GM21367 (cell line): ENCODE results near the gene ERC1.
"Not testable (repeated sequence)": the region's sequence is repeated elsewhere in the genome, so short reads cannot be mapped to it uniquely, and the experiment has no call there.

ENCODE experiments used
- ATAC-seq: cut with Tn5 transposase; IDR thresholded peaks from one replicate; pipeline ENCODE4 v1.9.1; 2021; ENCODE audit not compliant: unreplicated experiment

The ERC1 gene

DNA sequence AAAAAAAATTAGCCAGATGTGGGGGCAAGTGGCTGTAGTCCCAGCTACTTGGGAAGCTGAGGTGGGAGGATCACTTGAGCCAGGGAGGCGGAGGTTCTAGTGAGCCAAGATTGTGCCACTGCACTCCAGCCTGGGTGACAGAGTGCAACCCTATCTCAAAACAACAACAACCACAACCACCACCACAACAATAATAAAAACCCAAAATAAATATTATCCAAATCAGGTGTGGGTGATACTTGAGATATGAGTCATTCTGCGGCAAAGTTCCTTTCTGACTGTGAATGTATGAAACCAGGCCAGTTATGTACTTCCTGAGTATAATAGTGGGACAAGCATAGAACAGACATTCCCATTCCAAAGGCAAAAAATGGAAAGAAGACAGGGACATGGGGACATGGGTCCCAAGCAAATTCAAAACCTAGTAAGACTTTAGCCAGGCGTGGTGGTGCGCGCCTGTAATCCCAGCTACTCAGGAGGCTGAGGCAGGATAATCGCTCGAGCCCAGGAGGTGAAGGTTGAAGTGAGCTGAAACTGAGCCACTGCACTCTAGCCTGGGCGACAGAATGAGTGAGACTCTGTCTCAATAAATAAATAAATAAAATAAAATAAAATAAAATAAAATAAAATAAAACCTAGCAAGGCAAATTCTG, 9.7 kb upstream of the ERC1 start:
- no peak for ATAC-seq

DNA sequence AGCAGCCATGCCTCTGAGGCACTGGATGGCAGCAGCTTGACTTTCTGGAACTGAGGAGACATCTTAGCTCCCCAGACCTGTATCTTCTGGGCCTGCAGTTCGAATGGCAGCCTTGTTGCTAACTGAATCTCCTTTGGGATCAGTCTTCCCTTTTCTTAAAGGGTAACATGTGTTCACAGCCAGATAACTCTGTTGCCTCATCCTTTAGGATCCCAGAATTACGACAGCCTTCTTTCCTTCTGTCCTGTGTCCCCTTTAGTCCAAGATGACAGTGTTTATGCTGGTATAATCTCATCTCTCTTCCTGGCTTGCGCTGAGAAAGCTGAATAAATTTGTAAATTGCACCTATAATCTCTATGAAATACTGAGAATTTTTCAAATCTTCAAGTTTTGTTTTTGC, 9.1 kb upstream of the ERC1 start:
- ATAC-seq, result no peak

DNA sequence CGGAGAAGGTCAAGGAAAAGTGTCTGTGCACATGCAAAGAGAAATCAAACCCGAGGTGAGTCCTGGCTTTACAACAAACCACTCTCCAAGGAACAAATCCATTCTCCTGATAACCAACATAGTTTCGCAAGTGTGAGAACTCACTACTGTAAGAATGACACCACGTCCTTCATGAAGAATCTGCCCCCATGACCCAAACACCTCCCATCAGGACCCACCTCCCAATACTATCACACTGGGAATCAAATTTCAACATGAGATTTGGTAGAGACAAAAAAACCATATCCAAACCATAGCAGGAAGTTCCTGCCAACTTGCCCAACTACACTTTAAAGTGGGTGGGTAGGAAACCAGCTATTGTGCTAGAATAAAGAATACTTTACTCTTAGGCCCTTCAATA, 2.4 kb upstream of the ERC1 start:
- ATAC-seq, result no peak

DNA sequence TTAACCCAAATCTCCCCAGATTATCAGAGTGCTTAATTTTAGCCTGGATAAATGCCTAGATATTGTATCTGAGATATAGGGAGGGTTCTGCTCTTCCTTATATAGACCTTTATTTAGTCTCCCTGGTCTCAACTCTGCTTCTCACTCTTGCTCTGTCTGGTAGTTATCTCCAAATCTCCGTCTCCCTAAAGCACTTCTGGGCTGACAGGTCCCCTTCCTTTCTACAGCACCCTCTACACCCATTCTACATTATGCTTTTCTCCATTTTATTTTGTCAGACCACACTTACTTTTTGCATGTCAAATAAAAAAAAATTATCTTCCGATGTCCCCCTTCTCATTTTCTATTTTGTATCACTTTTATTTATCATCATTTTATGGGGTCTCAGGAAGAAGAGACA, 2.0 kb upstream of the ERC1 start:
- ATAC-seq, result no peak

DNA sequence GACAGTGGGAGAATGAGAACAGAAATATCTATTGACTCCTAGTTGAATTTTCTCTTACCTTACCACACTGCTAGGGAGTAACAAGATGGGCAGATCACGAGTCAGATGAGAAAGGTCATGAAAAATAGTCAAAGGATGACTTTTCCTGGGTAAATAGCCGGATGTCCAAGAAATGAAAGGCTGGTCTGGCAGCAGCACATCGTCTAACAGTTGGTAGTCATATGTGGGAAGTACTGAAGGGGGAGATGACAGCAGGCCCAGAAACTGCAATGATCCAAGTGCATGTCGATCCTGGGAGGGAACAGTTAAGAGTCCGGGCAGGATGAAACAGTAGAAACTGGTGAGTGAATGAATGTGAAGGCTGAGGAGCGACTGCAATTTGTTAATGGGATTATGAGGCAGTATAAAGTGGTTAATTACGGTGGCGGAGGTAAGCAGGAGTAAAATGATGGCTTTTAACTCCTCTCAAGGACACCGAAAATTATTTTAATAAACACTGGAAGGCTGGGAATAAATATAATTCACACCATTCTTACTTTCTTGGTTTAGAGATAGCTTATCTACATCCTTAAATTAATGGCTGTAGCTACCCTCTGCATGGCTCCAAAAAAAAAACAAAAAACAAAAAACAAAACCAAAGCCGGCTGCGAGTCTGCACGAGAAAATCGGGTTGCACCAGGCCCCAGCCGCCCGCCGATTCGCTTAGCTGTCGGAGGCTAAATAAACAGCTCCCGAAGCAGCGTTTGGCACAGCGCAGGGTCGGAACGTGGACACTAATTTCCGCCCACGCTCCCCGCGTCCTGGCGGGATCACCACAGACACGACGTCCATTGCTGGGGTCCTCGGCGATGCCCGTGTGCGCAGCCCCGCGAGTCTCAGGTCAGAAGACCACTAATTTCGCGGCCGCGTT, 1.0 kb upstream of the ERC1 start:
- no peak for ATAC-seq

DNA sequence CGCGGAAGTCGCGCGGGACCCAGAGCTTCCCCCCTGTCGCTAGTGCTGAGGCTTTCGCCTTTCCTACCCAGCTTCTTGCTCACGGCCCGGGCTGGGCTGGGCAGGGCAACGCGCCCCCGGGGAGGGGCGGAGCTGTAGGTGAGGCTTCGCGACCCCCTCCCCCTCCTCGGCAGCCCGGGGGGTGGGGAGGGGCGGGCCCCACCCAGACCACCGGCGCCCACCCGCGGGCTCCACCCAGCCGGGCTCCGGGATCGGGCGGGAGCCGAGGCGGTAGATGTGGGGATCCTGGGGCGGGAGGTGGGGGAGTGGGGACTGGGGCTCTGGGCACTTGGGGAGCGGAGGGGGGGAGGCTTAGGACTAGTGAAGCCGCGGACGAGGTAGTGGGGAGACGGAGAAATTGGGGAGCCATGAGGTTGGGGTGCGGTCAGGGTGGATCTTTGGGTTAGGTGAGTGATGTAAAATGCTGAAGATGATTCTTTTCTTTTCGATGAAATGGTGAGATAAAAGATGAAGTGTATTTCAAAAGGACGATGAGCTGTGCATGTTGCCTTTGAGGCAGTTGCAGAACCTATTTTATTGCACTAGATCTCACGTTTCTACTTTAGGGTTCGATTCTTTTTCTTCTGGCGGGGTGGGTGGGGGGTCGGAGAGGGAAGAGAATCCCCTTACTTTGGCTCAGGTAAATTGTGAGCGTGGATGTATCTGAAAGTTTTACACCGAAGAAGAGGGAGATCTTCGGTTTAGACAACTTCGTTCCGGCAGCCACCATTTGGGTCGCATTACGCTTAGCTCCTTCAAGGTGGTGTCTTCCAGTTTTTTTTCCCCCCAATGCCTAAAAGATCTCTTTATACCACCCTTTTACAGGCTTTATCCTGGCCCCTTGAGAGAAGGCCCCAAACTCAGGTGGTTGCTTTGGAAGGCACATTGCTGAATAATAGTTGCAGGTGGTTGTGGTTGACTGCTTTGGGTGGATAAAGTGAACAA, 619 bp downstream of the ERC1 start:
- no peak for ATAC-seq

DNA sequence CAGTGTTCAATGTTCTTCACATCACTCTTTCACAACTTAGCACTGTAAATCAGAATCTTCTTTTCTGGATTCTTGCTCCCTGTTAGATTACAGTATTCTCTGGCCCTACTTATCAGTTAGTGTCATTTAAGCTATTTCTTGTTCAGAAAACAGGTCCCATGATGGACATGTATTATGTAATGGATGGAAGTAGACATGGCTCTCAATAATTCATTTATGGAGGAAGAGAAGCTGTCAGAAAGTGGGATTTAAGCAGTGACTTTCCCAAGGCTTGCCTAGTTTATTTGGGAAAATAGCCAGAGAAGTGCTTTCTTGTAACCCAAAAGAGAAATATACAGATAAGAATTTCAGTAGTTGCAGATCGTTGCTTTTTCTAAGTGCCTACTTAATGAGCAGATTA, 1.6 kb downstream of the ERC1 start:
- ATAC-seq, result no peak

DNA sequence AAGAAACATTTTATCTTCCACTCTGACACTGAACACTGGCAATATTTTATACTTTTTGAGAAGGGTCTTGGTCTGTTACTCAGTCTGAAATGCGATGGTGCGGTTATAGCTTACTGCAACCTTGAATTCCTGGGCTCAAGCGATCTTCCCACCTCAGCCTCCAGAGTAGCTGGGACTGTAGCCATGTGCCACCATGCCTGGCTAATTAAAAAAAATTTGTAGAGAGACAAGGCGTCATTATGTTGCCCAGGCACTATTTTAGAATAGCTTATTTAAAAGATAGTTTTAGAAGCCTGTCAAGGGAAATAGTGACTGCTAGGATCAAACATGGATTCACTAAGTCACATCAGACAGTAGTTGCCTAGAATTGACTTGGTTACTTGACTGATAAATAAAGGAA, 5.9 kb downstream of the ERC1 start:
- ATAC-seq, result no peak

DNA sequence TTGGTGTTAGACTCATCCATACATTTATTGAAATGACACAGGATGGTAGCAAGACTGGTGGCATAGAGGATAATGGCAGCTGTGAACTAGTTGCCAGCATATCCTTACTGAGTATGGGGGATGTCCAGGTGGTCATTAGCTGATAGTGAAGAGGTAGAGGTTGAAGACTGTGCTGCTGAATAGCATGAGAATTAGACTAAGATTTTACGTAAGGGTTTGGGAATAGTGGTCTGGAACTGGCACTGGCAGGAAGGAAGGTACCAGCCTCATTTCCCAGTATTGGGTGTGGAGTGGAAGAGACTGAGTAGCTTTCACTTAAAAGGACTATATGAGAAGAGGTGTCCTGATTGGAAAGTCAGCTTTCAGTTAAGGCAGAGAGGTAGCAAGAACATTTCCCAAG, 6.5 kb downstream of the ERC1 start:
- peak; percentile 25 for ATAC-seq

DNA sequence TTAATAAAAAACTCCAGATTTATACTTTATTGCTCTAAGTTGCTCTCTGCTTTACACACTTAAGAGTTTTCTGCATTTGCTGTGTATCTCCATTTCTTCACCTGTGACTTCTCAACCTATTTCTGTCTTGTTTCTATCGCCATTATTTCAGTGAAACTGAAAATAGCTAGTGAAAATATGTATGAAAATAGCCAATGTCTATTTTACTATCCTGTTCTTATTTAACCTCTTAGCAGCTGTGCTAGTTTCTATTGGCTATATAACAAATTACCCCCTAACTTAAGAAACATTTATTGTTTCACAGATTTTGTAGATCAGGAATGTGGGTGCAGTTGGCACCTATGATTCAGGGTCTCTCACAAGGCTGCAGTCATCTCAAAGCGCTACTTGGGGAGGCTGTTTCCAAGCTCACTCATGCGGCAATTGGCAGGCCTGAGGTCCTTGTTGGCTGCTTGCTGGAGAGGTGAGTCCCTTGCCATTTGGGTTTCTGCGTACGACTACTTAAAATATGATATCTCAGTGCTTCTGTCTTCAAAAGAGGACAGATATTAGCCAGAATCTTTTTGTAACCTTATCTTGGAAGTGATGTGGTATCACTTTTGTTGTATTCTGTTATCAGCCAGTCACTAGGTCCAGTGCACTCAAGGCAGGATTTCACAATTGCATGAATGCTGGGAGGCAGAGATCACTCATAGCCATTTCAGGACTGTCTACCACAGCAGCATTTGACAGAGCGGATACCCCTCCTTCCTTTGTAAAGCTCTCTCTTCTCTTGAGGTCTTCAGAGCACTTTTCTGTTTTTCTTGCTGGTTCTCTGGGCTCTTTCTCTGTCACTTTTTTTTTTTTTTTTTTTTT, 7.2 kb downstream of the ERC1 start:
- peak; percentile 79 for ATAC-seq

DNA sequence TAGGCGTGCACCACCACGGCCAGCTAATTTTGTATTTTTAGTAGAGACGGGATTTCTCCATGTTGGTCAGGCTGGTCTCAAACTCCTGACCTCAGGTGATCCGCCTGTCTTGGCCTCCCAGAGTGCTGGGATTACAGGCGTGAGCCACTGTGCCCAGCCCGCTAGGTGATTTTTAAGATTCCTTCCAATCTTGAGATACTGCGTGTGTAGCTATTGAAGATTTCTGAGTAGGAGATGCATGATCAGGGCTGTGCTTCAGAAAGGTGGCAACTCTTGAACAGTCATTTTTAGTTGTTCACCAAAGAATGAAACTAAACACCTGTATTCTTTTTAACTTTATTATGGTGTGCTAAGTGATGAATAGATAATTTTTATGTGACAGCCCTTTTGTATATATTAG, 8.7 kb downstream of the ERC1 start:
- ATAC-seq, result not testable (repeated sequence)

DNA sequence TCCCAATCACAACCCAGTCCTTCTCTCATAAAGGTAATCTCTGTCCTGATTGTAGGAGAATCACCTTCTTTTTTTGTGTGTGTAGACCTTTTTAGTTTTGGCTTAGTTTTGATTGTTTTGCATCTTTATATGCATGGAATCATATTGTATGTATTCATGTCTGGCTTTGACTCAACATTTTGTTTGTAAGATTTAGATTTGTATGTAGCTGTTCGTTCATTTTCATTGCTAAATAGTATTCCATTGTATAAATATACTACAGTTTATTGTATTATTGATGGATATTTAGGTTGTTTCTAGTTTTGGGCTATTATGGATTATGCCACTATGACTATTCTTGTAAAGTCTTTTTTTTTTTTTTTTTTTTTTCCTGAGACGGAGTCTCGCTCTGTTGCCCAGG, 10.5 kb downstream of the ERC1 start:
- ATAC-seq, result no peak

DNA sequence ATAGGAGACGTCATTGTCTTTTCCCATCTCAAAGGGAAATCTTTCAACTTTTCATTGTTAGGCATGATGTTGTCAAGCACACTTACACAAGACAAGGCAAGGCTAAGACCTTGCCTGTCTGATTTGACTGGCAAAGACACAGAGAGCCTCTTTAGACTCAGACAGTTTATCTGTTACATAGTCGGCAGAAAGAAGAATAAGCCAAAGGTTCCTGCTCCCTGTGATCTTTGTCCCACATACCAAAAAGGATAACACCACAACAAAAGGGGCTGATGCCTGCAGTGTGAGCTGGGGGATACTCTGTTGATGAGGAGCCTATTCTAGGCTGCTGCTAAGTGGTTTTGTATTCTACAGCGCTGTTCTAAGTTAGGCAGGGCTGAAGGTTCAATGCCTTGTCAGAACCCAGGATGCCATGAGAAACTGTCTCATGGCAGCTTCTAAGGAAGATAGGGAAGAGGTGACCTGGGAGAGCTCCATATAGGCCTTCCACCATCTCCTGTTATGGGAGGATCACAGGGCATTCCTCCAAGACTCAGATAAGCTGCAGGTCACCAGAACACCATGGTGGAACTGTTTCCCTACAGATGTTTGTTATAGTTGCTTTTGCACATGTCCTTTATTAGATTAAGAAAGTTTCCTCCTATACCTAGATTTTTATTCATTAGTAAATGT, 12.7 kb downstream of the ERC1 start:
- no peak for ATAC-seq

DNA sequence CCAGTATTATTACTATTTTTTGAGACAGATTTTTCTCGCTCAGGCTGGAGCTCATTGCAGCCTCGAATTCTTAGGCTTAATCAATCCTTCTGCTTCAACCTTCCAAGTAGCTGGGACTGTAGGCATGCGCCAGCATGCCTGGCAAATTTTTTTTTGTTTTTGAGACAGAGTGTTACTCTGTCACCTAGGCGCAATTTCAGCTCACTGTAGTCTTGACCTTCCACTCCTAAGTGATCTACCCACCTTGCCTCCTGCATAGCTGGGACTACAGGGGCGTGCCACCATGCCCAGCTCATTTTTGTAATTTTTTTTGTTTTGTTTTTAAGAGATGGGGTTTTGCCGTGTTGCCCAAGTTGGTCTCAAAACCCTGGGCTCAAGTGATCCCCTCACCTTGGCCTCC, 15.2 kb downstream of the ERC1 start:
- no peak for ATAC-seq

DNA sequence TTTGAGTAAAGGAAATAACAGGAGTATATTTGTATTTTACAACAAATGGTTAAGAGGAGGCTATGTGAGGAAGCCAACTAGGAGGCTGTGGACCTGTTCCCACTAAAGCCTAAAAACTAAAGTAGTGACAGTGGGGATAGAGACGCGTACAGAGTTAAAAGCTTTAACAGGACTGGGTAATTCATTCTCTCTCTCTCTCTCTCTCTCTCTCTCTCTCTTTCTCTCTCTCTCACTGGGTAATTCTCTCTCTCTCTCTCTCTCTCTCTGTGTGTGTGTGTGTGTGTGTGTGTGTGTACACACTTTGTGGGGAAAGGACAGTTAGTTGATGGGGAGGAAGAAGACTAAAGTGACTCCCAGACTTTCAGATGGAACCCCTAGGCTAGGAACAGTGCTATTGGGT, 16.3 kb downstream of the ERC1 start:
- ATAC-seq, result no peak

DNA sequence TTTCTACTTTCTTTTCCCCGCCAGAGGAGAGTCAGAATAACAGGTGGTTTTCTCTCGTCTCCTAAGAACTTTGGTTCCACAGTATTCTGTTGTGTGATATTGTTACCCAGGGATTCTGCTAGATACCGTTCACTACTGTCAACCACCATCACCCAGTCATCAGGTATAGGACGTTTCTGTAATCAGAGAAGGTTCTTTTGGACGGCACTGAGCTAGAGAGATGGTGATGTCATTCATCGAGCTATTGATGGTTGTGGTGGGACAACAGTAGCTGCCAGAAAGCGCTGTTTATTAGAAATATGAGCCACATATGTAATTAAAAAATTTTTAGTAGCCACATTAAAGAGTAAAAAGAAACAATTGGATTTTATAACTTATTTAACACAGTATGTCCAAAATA, 17.0 kb downstream of the ERC1 start:
- no peak for ATAC-seq

DNA sequence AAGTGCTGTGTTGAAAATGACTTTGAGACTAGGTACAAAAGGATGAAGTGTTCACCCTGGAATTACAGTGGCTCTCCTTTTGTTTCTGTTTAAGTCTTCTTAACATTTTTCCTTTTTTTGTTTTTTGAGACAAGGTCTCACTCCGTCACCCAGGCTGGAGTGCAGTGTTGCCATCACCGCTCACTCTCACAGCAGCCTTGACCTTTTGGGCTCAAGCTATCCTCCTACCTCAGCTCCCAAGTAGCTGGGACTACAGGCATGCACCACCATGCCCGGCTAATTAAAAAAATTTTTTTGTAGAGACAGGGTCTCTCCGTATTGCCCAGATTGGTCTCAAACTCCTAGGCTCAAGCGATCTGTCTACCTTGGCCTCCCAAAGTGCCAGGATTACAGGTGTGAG, 20.1 kb downstream of the ERC1 start:
- ATAC-seq, result no peak

DNA sequence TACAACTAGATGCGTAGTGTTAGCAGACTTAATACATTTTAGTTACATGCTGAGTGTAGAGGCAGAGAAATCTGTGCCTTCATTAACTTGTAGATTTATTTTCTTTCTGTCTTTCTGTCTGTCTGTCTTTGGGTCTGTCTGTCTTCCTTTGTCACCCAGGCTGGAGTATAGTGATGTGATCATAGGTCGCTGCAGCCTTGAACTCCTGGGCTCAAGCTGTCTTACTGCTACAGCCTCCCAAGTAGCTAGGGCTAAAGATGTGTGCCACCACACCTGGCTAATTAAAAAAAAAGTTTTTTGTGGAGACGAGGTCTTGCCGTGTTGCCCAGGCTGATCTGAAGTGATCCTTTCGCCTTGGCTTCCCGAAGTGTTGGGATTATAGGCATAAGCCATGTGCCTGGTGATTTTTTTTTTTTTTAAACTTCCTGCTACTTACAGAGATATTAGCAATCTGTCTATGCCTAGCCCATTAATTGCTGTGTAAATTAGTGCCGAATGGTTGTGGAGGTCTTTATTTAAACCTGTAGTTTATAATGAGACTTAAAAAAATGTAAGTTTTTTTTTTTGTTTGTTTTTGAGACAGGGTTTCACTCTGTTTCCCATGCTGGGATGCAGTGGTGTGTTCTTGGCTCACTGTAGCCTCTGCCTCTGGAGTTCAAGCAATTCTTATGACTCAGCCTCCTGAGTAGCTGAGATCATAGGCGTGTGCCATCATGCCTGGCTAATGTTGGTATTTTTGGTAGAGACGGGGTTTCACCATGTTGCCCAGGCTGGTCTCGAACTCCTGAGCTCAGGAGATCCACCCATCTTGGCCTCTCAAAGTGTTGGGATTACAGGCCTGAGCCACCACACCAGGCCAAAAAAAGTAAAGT, 22.8 kb downstream of the ERC1 start:
- no peak for ATAC-seq

DNA sequence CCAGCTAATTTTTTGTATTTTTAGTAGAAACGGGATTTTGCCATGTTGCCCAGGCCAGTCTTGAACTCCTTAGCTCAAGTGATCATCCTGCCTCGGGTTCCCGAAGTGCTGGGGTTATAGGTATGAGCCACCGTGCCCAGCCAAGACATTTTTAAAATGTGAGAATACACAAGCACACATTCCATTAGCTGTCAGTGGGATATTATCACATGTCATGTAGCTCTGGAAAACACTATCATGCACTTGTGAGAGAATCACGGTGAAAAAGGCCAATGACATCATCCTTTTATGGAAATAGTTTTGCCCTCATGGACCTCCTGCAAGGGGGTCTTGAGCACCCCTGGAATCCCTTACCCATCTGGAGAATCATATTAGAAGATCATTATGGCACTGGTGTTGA, 28.3 kb downstream of the ERC1 start:
- no peak for ATAC-seq
